NOMO-1 treated with DMSO at 0.1 percent for 48 hours (cell line): ENCODE measurements around the gene XPO6.

Experiments used
- DNase-seq: peaks from one replicate; lab custom pipeline; 2025; ENCODE audit not compliant: unreplicated experiment; lab: John Stamatoyannopoulos, UW

Gene XPO6

DNA sequence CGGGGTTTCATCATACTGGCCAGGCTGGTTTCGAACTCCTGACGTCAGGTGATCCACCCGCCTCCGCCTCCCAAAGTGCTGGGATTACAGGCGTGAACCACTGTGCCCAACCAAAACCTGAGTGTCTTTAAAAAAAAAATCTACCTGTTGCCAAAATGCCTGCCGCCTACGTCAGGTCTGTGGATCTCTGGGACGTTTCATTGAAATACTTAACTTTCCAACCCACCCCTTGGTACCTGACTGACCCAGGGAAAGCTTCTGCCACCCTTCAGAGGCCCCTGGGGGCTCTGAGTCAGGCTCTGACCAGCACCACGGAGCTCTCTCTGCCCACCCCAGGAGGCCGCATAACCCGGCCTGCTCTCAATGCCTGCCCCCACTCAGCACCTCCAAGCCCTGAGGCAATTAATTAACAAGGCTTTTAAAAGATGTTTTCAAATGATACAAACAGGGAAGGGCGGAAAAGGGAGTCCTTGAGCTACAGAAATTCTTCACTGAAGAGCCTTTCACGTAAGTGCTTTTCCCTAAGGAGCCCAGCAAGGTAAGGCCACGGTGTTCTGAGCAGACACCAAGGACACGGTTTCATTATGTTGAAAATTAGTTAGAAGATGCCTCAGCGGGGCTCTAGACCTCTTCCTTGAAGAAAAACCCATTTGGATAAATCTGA is 118.9 kb downstream of the XPO6 start:
- DNase-seq: no peak

DNA sequence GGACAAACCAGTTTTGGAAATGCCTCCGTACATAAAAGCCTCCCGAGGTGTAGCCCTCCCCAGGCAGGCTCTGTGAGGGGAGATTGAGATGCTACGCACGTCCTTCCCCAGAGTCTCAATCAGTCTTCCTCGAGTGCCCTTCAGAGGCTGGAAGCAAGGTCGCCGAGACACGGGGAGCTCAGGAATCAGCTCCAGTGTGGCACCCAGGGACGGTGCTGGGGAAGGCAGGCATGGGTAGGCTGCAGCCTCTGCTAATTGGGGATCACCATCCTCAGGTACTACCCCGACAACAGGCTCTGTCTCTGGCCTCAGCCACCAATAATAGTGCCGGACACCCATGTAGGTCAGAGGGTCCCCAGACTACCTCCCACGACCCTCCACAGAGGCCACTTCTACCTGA is 120.1 kb downstream of the XPO6 start:
- no peak for DNase-seq

DNA sequence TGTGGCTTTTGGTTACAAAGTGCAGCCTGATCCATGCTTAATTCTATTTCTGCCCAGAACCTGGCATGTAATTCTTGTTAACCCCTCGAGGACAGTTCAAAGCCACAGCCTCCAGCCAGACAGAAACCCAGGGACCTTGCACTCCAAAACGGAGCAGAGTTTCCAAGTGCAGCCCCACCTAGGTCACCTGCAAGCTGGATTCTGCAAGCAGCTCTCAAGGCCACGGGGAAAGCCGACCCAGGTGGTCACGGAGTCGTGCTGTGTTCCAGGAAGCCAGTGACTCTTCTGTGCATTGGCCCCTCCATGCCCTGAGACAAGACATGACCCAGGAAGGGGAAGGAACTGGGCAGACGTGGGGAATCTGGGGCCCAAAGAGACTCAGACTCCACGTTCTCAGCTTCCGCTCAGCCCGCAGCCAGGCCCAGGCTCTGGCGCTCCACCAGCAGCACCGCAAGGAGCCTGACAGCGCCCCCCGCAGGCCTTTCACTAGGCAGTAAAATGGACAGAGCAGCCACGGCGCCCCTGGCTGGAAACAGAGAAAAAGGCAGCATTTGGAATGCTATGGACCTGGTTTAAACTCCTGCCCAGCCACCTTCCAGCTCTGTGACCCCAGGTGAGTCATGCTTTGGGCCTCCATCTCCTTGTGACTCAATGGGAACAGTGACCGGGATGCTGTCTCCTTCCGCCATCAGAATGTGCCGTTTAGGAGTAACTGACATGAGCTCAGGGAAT is 121.0 kb downstream of the XPO6 start:
- no peak for DNase-seq

DNA sequence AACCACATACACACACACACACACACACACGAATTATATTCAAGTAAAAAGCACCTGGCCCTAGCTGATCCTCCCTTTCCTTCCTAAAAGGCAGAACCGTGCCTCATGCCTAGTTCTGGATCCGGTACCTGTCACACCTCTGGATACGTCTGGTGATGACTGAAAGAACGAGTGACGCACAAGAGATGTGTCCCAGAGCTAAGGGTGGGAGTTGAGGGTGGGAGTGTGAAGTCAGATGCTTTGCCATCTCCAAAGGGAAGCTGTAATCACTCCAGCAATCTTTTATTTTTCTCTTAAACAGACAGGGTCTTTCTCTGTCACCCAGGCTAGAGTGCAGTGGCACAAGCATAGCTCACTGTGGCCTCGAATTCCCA is 121.8 kb downstream of the XPO6 start:
- no peak for DNase-seq

DNA sequence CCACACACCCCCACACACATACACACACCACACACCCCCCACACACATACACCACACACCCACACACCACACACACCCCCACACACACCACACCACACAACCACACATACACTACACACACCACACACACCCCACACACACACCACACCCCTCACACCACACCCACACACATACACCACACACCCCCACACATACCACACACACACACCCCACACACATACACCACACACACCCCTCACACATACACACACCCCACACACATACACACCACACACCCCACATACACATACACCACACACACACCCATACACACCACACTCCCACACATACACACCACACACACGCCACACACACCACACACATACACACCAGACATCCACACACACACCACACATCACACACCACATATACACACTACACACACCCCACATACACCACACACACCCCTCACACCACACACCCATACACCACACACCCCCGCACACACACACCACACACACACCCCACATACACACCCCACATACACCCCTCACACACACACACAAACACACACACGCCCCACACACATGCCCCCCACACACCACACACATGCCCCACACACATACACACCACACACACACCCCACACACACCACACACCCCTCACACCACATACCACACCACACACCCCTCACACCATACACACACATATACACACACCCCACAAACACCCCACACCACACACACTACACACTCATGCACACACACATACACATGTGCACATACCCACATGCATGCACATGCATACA is 122.4 kb downstream of the XPO6 start:
- DNase-seq: no peak

DNA sequence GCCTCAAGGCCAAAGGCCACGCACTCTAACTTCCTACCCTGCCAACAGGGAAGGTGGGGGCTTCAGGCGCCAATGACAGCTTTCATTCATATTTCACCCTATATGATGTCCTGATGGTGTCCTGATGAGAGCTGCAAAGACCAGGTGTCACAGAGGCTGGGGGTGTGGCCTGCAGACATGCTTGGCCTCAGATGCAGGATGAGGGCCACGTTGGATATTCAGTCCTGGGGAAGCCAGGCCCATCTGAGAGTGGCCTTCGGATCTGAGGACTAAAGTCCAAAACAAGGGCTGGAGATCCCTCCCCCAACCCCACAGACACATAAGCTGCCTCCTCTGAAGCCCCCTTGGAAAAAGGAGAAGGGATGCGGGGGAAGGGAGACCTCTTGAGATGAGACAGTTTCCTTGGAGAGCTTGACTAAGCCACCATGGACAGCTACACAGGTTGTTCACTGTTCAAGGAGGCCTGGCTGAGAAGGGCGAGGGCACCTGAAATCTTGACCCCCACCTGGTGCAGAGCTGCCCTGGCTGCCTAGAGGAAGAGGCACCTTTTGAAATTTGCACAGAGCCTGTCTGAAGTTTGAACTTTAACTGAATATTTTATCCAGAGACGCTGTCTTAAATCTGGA is 124.0 kb downstream of the XPO6 start:
- no peak for DNase-seq

DNA sequence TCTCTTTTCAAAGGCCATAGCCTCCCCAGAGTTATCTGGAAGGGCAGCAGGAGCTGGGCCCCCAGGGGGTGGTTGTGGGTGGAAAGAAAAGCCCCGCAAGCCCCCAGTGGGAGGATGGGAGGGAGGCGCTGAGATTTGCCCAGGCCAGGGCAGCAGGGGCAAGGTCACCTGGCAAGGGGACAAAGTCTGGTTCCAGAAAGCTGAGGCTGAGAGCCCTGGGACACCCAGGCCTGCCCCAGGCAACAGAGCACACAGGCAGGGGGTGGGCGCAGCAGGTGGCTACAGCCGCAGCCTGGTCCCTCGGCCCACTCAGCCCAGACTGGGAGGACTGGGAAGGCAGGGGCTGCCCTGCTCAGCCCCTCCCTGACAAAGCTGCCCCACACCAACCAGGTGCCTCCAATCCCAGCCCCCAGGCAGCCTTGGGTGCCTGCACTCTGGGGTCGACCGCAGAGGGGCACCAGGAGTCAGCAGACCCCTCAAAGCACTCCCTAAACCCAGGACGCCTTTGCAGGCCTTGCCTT is 124.6 kb downstream of the XPO6 start:
- no peak for DNase-seq

DNA sequence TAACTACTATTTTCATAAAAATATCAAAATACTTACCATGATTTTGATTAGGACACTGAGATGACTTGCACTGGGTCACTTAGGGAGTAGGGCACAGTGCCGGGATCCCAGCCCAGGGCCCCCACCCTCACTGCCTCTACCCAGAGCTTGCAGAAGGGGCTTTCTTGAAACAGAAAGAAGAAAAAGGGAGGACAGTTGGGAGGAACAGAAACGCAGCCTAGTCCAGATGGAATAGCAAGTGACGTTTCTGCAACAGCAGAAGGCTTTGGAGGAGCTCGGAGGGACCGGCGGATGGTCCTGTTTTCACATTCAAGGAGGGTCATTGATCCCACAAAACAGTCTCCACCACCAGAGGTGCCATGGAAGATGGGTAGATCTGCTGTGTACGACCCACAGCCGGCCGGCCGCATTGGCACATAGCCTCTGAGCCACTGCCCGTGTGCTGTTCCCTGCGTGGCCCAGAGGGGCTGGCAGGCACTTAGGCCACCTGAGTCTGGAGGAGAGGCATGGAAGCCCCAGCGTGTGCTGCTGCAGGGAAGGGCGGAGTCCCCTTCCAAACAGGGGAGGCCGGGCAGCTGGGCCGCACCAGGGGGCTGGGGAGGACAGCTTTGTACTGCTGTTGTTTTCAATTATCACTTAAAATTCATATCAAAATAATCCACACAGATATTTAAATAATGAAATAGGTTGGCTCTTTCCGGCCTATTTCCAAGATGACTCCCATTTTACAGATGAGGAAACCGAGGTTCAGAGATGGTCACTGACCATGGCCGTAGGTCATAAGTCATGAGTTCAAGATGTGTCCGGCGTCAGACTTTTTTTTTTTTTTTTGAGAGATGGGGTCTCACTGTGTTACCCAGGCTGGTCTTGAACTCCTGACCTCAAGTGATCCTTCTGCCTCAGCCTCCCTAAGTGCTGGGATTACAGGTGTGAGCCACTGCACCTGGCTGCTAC is 125.3 kb downstream of the XPO6 start:
- no peak for DNase-seq

DNA sequence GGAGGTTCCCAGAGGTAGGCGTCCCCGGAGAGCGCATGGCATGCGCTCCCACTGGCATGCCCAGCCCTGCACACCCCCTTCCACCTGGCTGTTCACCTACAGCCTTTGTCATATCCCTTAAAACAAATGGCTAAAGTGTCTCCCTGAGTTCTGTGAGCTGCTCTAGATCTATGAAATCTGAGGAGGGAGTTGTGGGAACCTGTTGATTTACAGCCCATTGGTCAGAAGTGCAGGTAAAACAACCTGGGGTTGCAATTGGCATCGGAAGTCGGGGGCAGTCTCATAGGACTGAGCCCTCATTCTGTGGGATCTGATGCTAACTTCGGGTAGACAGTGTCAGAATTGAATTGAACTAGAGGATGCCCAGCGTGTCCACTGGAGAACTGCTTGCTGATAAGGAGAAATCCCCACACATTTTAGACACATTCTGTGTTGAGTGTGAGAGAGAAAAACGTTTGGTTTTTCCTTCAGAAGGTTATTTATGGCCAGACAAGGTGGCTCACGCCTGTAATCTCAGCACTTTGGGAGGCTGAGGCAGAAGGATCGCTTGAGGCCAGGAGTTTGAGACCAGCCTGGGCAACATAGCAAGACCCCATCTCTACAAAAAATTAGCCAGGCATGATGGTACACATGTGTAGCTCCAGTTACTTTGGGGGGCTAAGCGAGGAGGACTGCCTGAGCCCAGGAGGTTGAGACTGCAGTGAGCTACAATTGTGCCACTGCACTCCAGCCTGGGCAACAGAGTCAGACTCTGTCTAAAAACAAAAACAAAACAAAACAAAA is 126.2 kb downstream of the XPO6 start:
- no peak for DNase-seq

DNA sequence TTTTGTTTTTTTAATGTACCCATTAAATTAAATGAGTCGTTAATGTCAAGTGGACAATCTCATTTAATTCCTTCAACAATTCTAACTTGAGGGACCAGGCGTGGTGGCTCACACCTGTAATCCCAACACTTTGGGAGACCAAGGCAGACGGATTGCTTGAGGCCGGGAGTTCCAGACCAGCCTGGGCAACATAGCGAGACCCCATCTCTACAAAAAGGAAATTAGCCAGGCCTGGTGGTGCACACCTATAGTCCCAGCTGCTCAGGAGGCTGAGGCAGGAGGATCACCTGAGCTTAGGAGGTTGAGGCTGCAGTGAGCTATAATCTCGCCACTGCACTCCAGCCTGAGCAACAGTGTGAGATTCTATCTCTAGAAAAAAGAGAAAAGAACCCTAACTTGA is 127.6 kb downstream of the XPO6 start:
- DNase-seq: no peak

DNA sequence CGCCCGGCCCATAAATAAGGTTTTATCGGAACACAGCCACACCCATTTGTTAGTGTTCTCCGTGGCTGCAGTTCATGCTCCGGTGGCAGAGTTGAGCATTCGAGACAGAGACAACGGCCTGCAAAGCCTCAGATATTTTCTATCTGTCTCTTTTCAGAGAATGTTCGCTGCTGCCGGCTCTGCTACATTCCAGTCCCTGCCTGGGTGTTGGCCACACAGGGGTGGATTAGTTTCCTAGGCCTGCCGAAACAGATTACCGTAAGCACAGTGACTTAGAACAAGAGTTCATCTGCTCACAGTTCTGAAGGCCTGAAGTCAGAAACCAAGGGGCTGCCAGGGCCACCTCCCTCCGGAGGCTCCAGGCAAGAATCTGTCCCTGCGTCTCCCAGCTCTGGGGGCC is 129.1 kb downstream of the XPO6 start:
- no peak for DNase-seq

DNA sequence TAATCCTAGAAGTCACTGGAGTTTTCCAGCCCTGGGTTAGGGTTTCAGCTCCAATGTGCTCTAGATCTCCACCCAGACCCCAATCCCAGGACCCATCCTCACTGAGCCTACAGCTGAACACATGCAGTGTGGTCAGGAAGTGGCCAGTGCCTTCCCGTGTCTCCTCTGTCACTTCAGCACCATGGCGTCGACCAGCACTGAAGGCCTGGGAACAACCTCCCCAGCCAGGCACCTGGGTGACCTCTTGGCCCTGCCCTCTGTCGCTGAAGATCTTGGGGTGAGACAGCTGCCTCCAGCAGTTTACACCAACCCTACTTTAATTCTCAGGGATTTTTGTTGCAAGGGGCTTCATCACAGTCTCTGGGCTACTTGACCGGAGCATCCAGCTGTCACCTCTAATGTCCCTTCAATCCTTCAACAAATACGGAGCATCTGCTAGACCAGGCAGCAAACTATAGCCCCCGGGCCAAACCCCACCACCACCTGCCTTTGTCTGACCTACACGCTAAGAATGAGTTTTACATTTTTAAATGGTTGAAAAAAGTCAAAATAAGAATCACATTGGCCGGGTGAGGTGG is 130.3 kb downstream of the XPO6 start:
- no peak for DNase-seq

DNA sequence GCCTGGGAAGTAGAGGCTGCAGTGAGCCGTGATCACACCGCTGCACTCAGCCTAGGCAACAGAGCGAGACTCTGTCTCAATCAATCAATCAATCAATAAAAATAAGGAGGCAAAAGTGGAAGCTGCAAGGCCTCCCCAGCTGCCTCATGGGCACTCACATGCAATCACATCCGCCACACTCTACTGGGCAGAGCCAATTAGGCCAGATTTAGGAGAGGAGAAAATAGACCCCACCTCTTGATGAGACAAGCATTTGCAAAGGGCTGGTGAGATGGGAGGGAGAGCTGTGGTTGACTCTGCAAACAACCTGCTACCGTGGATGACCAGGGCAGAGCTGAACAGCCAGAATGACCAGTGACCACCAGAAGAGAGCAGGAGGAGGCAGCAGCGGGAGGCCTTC is 133.5 kb downstream of the XPO6 start:
- DNase-seq: no peak

DNA sequence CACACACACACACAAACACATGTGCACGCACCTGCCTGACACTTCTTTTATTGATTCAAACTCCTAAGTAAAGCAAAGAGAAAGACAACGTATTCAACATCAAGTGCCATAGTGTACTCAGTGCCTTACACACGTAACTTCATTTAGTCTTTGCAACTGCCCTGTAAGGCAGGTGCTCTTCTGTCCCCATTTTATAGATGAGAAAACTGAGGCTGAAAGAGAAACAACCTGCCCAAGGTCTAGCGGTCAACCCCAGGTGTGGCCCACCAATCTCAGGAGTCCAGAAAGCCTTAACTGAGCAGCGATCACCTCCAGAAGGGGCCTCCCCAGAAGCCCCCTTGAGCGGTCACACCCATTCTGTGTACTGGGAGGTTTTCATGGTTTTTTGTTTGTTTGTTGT is 137.9 kb downstream of the XPO6 start:
- DNase-seq: no peak

DNA sequence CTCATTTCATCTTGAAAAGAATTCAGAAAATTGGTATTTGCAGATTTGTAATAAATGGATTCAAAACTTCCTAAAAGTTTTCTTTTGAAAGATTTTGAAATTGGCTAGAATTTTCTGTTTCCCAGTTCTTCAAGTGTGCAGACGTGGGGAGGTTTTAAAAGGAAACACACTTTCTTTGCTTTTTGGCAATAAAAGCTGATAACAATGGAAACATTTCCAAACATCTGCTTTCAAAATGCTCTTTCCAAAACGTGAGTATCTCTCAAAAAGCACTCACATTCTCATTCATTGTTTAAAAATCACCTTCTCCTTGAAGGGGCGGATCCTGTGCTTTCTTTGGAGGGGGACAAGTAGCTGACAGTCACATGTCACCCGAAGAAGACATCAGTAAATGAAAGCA is 139.7 kb downstream of the XPO6 start:
- no peak for DNase-seq

DNA sequence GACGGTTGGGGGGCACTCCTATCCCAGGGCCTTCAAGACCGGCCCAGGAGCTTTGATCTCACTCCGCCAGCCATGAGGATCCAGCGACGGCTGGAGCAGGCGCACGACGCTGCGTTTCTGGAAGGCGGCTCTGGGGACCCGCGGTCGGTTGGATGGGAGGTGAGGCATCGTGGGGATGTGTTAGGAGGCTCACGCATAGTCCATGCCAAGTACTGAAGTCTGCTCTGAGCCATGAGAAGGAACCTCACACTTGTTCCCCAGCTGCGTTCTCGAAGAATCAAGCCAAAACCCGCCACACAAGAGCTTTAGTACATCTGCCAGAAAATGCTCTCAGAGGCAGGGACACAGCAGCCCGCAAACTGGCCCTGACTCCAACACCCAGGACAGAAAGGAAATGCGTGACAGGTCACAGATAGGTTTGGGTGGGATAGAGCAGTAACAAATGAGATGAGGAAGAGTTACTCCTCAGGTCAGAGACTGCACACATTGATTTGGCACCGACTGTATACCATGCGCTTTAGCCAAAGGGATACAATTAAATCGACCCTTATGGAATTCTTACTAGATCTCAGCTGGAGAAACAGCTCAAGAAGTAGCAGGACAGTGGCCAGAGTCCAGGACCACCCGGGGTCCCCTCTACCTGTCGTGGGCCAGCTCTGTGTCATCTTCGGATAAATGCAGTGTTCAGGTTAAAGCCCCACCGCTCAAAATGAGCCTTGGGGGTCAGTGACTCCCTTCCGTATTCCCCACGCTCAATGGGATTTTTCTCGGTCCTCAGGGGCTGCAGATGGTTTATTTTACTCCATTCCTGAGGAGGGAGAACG is 141.6 kb downstream of the XPO6 start:
- no peak for DNase-seq

DNA sequence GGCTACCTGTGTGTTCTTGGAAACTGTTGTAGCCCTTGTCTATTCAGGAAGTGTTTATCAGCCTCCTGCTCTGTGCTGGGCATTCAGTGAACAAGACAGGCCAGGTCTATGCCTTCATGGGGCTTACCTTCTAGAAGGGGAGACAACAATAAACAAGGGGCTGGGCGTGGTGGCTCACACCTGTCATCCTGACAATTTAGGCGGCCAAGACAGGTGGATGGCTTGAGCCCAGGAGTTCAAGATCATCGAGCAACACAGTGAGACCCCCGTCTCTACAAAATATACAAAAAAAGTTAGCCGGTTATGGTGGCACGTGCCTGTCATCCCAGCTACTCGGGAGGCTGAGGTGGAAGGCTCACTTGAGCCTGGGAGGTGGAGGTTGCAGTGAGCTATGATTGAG is 142.8 kb downstream of the XPO6 start:
- no peak for DNase-seq

DNA sequence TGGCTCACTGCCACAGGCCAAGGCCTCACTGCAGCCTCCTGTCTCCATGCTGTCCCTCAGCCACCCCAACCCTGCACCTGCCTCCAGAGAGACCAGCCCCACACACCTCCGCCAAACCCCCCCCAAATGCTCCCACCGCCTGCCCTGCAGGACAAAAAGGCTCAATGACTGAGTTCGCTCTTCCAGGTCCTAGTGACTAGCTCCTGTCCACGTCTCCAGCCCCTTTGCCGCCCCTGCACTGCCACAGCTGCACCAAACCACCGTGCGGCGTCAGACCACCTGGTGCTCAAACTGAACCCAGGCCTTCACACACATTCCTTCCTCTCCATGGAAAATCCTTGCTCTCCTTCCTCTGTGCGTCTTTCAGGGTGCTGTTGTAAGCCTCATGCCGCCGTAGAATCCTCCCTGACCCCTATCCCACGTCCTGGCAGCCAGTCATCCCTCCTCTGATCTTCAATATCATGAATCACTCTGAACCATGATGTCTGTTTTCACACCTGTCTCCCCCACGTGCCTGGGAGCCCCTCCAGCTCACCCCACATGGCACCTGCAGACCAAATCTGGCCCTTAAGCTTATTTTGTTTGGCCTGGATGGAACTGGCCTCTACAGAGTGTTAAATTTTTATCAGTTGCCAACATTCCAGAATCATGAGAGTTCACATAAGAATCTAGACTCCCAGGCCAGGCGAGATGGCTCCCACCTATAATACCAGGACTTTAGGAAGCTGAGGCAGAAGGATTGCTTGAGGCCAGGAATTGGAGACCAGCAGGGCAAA is 144.0 kb downstream of the XPO6 start:
- no peak for DNase-seq
